GM23338 (cell line): Measurements from ENCODE around the gene CABP4. TPM values are rescaled to one million over a fixed set of nuclear protein-coding genes. Genes with fewer than 3 reads are reported as not detected.

ENCODE experiments used
- ATAC-seq: fragments of 200-7000 bp; cut with Tn5 transposase; 3 replicates; pipeline ENCODE4 v1.9.1; 2020
- DNase-seq: peaks from one replicate; pipeline ENCODE4 v3.0.0-alpha.2; 2015; ENCODE audit warnings: low spot score
- H2AFZ ChIP-seq: fragments of 200-600 bp; sonication (generic); 2 replicates; pipeline ENCODE4 v1.8.0; 2016; ENCODE audit warnings: antibody characterized with exemption, mild to moderate bottlenecking, moderate library complexity
- H3F3A ChIP-seq: fragments of 200-600 bp; sonication (generic); replicated peaks from 2 replicates; pipeline ENCODE4 v1.8.0; 2017; ENCODE audit warnings: antibody characterized with exemption, mixed run types, low read depth
- H3K27ac ChIP-seq: fragments of 200-600 bp; sonication (generic); 2 replicates; pipeline ENCODE4 v1.6.1; 2016; ENCODE audit warnings: low read depth
- H3K27me3 ChIP-seq: fragments of 200-600 bp; sonication (generic); 2 replicates; pipeline ENCODE4 v1.8.0; 2016; ENCODE audit warnings: mild to moderate bottlenecking, mixed run types, moderate library complexity; ENCODE audit not compliant: insufficient read depth
- H3K36me3 ChIP-seq: fragments of 200-600 bp; sonication (generic); 2 replicates; pipeline ENCODE4 v1.8.0; 2016; ENCODE audit warnings: mild to moderate bottlenecking; ENCODE audit not compliant: insufficient read depth
- H3K4me1 ChIP-seq: fragments of 200-600 bp; sonication (generic); 2 replicates; pipeline ENCODE4 v1.8.0; 2016; ENCODE audit warnings: mild to moderate bottlenecking, moderate library complexity; ENCODE audit not compliant: insufficient read depth
- H3K4me2 ChIP-seq: fragments of 200-600 bp; sonication (generic); 2 replicates; pipeline ENCODE4 v1.7.1; 2017; ENCODE audit warnings: mixed run types
- H3K4me3 ChIP-seq: fragments of 200-600 bp; sonication (generic); 2 replicates; pipeline ENCODE4 v1.6.1; 2016; ENCODE audit warnings: mixed run types
- H3K79me2 ChIP-seq: fragments of 200-600 bp; sonication (generic); replicated peaks from 2 replicates; pipeline ENCODE4 v1.8.0; 2017; ENCODE audit warnings: mild to moderate bottlenecking; ENCODE audit not compliant: insufficient read depth
- H3K9me2 ChIP-seq: fragments of 200-600 bp; sonication (generic); 2 replicates; pipeline ENCODE4 v1.8.0; 2017; ENCODE audit not compliant: insufficient read depth
- H4K20me1 ChIP-seq: fragments of 200-600 bp; sonication (generic); replicated peaks from 2 replicates; pipeline ENCODE4 v1.8.0; 2017; ENCODE audit warnings: mild to moderate bottlenecking; ENCODE audit not compliant: insufficient read depth
- H3K27ac Mint-ChIP-seq: 2 replicates; pipeline ENCODE4 v1.8.0; 2020; ENCODE audit warnings: inconsistent platforms, mild to moderate bottlenecking, moderate library complexity, mixed read lengths
- H3K27me3 Mint-ChIP-seq: 3 replicates; pipeline ENCODE4 v1.8.0; 2022; ENCODE audit warnings: low read depth, mild to moderate bottlenecking, moderate library complexity, mixed read lengths, inconsistent platforms; ENCODE audit not compliant: insufficient read depth, poor library complexity
- H3K36me3 Mint-ChIP-seq: 3 replicates; pipeline ENCODE4 v1.8.0; 2021; ENCODE audit warnings: low read depth, mild to moderate bottlenecking, inconsistent platforms, moderate library complexity, mixed read lengths
- H3K4me1 Mint-ChIP-seq: 3 replicates; pipeline ENCODE4 v1.8.0; 2020; ENCODE audit warnings: mild to moderate bottlenecking, inconsistent platforms, mixed read lengths
- H3K4me3 Mint-ChIP-seq: 3 replicates; pipeline ENCODE4 v1.8.0; 2021; ENCODE audit warnings: moderate library complexity, mild to moderate bottlenecking, inconsistent platforms, mixed read lengths
- H3K9me3 Mint-ChIP-seq: 3 replicates; pipeline ENCODE4 v1.8.0; 2020; ENCODE audit warnings: moderate library complexity, mild to moderate bottlenecking, inconsistent platforms, mixed read lengths
- CREB1 ChIP-seq: fragments of 250-450 bp; sonication (Bioruptor Pico); IDR thresholded peaks from 2 replicates; pipeline ENCODE4 v1.5.0; 2020; ENCODE audit warnings: low read depth, mild to moderate bottlenecking, moderate library complexity
- CTCF ChIP-seq, 2 experiments: fragments of 200-600 bp in 1 of 2; sonication (generic) in 1 of 2; conservative IDR thresholded peaks; 2 replicates each; pipeline versions ENCODE4 v1.5.1 to v1.6.1; 2016 to 2017; ENCODE audit warnings: antibody characterized with exemption in 2 of 2, low read depth in 2 of 2, mild to moderate bottlenecking in 2 of 2, moderate library complexity in 1 of 2
- ETS1 ChIP-seq: IDR thresholded peaks from 2 replicates; pipeline ENCODE4 v1.6.1; 2016; ENCODE audit warnings: antibody characterized with exemption
- EZH2 ChIP-seq: fragments of 200-600 bp; sonication (generic); IDR thresholded peaks from one replicate; pipeline ENCODE4 v1.8.0; 2017; ENCODE audit warnings: antibody characterized with exemption, mild to moderate bottlenecking, low read depth; ENCODE audit not compliant: unreplicated experiment
- EZH2phosphoT487 ChIP-seq: fragments of 200-600 bp; sonication (generic); IDR thresholded peaks from one replicate; pipeline ENCODE4 v1.8.1; 2018; ENCODE audit warnings: antibody characterized with exemption; ENCODE audit not compliant: unreplicated experiment
- JUNB ChIP-seq: IDR thresholded peaks from one replicate; pipeline ENCODE4 v1.6.1; 2016; ENCODE audit warnings: antibody characterized with exemption; ENCODE audit not compliant: unreplicated experiment
- POLR2AphosphoS5 ChIP-seq: IDR thresholded peaks from 2 replicates; pipeline ENCODE4 v1.6.1; 2016; ENCODE audit warnings: antibody characterized with exemption, low read depth
- REST ChIP-seq: IDR thresholded peaks from one replicate; pipeline ENCODE4 v1.6.1; 2018; ENCODE audit warnings: antibody characterized with exemption; ENCODE audit not compliant: unreplicated experiment
- STAT1 ChIP-seq: IDR thresholded peaks from one replicate; pipeline ENCODE4 v1.6.1; 2016; ENCODE audit warnings: antibody characterized with exemption; ENCODE audit not compliant: unreplicated experiment
- ZNF114 ChIP-seq: fragments of 250-450 bp; sonication (Bioruptor Pico); IDR thresholded peaks from 2 replicates; pipeline ENCODE4 v1.5.0; 2020; ENCODE audit warnings: mild to moderate bottlenecking, moderate library complexity
- long read RNA-seq: library from polyadenylated mRNA; unstranded; transcript quantifications from one replicate; pipeline ENCODE4 v2.0.0, GENCODE V29; 2020; ENCODE audit not compliant: unreplicated experiment
- polyA plus RNA-seq: library from polyadenylated mRNA; unstranded; fragments of >200 nt; fragmentation: Nextera tagmentation; extraction: Ambion mirVana; gene quantifications from 2 replicates; pipeline ENCODE4 v1.2.1, GENCODE V29; 2016
- total RNA-seq: library from RNA; depleted of rRNA; stranded (reverse); fragments of >200 nt; shearing (Covaris generic); gene quantifications from 2 replicates; pipeline ENCODE4 v1.2.3, GENCODE V29; 2014; rRNA removed

CABP4 gene
- total RNA-seq = 0.28 TPM in 1 of 2 replicates, not detected in the other
- polyA plus RNA-seq = not detected in 2 replicates
- long read RNA-seq = 0 reads

GRCh38 chr11:67455054-67455453 lies at the start of gene CABP4:
CABP4 (plus strand) TSS chr11:67455354; CDS start chr11:67455424, 70 bp downstream.
- H3K4me1 ChIP-seq = no peaks in the 10 kb centered on the region
- no peak within 1 kb of the TSS for H3K27ac Mint-ChIP-seq

More at GRCh38 chr11:67455054-67455453, at the start of gene CABP4:
- H3K36me3 ChIP-seq = no peaks in the 10 kb centered on the region
- H3K27ac ChIP-seq = no peak within 1 kb of the TSS
- TF ChIP-seq ETS1 (no peak), JUNB (no peak), REST (no peak), ZNF114 (CRISPR knock-in tag) (no peak), CTCF (conservative IDR thresholded peaks at IDR 0.05; ENCODE audit: low read depth in 2 of 2) (no peak), EZH2phosphoT487 (no peak), EZH2 (no peak), CREB1 (CRISPR knock-in tag) (no peak), POLR2AphosphoS5 (no peak), STAT1 (no peak)
- no peak within 1 kb of the TSS for H2AFZ ChIP-seq
- Mint-ChIP-seq H3K4me1 (no peaks in the 10 kb centered on the region), H3K36me3 (no peaks in the 10 kb centered on the region), H3K9me3 (no peaks in the 10 kb centered on the region), H3K27me3 (peaks cover 8% of the 10 kb centered on the region), H3K4me3 (no peak within 1 kb of the TSS; the same call in 2 of the 3 replicates)
- no peaks in the 10 kb centered on the region for H3K27me3 ChIP-seq
- no peaks in the 10 kb centered on the region for H4K20me1 ChIP-seq
- H3K4me2 ChIP-seq = no peak within 1 kb of the TSS
- ATAC-seq = no peak
- H3K9me2 ChIP-seq = no peaks in the 10 kb centered on the region
- no peak for DNase-seq
- H3F3A ChIP-seq = no peaks in the 10 kb centered on the region
- no peak within 1 kb of the TSS for H3K4me3 ChIP-seq
- H3K79me2 ChIP-seq = no peaks in the 10 kb centered on the region
